Activated CD4-positive, alpha-beta T cell treated with anti-CD3 and anti-CD28 coated beads, Interleukin-2, Interleukin-4, amounts not matched to agents 100 ng/mL and 50 ng/mL, durations not matched to agents 16 hours and 8 hours (primary cell): Measurements from ENCODE around the gene C1QTNF1.

Experiments used
- DNase-seq: peaks from one replicate; pipeline ENCODE4 v3.0.0-alpha.2; 2020; ENCODE audit warnings: low spot score

Gene C1QTNF1

DNA sequence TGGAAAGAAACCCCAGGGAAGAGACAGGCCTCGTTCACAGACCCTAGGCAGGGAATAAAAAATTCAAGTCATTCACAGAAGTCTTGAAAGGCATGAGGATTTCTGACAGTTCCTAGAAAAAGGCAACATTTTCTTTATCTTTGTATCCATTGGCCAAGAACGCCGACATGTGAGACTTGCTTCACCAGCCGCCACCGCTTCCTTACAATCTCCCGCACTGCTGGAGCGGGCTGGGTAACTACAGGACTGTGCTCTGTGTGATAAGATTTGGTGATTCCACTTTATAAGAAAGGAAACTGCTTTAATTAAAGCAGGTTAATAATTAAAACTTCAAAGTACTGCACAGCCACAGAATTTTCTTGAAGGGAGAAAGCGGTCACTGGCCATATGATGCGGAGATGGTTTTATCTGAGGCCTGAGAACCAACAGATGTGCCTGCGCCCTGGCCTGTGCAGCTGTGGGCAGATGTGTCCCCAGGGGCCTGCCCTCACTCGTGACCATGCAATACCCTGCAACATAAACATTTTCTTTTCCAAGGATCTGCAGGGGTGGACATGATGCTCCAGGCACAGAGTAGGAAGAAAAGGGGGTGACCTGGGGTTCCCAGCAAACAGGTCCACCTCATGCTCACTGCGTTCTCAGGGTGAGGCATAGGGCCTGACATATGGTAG is 31.3 kb upstream of the C1QTNF1 start:
- DNase-seq = no peak

DNA sequence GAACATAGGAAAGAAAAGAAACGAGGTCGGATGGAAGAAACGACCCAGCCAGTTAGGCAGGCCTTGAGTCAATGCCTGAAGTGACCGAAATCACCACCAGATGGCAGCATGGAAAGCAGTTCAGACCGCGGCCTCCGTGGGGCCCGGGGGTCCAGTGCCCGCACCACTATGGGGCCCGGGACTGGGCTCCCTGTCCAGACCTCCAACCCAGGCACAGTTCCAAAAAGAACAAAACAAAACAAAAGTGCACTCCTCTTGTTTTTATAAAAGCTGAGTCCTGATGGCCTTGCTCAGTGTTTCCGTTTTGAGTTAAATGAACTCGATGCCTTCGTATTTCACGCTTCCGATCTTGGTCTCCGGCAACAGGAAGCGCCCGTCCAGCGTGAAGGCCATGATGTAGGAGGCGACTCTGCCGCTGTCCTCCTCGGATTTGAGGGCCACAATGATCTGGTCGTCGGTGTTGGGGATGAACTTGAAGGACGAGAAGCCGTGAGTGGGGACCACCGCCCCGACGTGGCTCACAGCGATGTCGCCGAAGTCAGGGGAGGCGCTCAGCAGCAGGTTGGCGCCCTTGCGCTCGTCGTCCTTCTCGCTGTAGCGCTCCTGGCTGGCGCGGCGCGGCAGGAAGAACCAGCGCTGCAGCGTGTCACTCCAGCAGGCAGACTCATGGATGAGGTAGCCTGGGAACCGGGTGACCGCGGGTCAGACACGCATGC is 30.6 kb upstream of the C1QTNF1 start:
- peak; percentile 53 for DNase-seq

DNA sequence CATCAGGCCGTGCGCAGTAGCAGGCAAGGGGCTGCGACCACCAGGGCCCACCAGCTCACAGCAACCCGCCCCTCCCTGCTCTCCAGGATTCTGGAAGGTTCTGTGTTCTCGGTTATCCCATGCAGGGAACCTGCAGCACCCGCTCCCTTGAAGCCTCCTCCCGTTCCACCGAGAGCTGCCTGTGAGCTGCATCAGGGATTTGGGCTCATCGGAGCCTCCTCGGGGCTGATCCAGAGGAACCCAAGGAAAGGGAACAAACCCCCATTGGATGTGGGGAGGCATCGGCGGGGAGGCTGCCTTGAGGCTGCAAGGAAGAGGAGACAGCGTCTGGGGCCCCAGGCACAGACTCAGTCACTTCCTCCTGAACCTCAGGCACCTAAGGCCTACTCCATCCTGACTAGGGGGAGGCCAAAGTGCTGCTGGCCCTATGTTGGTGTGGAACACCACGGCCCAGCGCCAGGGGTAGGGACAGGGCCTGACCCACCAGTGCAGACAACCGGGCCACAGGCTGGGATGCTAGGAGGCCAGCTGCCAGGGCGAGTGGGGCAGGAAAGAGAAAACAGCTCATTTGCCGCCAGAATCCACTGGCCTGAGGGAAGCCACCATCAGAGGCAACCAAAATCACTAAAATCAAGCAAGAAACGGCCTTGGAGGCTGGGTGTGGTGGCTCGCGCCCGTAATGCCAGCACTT is 29.8 kb upstream of the C1QTNF1 start:
- DNase-seq = no peak

DNA sequence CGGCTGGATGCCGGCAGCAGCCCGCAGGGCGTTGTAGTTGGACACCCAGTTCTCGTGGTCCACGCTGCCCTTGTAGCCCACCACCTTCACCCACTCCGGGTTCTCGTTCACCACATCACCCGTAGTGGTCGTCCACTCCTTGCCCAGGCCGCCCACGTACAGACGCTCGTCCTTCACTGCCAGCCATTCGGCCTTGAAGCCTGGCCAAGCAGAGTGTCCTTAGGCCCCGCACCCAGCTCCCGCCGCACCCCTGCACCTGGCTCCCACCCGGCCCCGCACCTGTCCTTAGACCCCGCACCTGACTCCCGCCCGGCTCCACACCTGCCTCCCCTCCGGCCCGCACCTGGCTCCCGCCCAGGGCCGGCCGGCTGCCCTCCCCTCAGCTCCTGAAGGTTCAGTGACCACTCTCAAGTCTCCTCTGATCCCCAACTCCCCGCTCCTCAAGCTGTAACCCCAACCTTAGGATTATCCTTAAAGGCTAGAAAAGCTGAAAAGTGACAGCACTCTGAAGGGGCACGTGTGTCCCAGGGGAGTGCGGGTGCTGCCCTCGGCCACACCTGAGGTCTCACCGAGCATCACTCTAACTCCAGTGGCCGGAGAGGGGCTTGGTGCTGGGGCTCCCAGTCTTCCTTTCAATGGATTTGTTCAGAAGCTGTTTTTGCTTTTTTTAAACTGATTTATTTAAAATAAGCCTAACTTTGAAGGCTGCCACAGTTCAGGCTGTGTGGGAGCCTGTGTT is 28.8 kb upstream of the C1QTNF1 start:
- DNase-seq = no peak

DNA sequence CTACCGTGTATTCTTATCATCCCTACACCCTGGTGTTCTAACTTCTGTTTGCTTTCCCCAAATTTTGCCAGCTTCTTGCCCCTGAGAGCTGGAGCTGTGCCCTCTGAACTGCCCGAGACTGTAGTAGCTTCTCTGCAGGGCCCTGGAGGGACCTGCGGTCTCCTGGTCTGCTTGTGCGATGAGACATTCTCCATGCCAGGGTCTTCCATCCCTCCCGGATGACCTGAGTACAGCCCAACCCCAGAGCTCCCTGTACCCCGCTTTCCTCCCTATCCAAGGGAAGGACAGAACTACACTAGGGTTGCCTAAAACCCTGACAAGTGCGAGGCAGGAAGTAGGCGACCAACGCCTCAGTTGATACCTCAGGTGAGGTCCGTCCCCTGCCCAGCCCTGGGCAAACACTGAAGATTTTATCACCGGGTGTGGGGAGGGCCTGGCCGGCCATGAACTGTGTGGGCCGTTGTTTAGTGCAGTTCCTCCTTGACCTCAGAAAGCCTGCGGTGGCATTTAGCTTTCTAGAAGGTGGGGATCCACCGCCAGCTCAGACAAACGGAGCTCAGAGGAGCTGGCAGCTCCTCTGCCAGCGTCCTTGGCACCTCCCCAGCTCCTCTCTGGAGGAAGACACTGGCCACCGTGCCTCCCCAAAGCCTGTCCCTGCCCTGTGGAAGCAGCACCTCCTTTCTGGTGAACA is 28.1 kb upstream of the C1QTNF1 start:
- no peak for DNase-seq

DNA sequence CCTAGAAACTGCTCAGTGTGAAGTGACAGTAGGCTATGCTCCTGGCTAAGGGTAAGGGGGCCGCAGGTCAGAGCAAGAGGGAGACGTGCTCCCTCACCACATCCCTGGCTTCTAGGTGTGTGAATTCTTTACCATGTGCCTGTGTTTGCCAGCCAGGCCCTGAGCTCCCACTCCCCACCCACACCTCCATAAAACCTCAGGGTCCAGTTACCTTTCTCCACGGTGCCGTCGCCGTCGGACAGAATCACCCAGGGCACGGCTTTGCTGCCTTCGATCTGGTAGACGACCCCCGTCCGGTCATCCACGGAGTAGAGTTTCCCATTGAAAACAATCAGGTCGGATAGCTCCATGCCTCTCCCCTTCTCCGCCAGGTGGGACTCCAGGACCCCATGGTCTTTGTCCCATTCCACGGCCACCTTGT is 27.2 kb upstream of the C1QTNF1 start:
- no peak for DNase-seq

DNA sequence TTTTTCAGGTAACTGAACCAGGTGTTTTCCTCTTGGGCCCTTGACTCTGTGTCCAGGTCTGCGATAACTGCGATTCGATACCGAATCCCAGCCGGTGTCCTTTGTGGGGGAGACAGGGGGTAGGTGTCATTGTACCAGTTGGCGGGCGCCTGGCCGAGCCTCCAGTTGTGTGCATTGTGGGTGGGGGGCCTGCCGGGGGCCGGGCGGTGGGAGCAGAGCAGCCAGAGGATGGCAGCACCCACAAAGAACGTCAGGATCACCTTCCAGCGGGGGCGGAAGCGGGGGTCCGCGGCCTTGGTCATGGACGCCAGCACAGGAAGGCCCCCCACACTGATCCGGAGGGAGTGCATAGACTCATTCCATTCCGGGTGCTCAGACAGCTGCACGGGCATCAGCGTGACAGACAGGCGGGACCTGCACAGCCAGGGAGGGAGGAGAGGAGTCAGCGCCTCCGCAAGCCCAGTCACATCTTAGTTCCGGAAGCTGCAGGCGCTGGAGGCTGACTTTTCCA is 26.7 kb upstream of the C1QTNF1 start:
- no peak for DNase-seq

DNA sequence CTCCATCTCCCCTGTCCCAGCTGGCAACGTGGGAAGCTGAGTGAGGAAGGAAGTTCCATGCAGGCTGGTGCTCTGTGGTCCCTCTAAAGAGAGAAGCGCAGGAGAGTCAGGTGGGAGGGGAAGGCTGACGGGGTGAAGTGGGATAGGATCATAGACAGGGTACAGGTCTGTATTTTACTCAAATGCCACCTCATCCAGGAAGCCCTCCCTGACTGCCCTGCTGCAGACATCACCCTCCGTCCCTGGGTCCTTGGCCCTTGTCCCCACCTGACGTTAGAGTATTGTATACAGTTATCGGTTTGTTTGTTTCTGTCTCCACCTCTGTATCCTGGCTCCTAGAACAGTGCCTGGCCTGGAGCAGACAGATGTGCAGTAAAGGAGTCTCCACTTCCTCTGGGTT is 26.1 kb upstream of the C1QTNF1 start:
- no peak for DNase-seq

DNA sequence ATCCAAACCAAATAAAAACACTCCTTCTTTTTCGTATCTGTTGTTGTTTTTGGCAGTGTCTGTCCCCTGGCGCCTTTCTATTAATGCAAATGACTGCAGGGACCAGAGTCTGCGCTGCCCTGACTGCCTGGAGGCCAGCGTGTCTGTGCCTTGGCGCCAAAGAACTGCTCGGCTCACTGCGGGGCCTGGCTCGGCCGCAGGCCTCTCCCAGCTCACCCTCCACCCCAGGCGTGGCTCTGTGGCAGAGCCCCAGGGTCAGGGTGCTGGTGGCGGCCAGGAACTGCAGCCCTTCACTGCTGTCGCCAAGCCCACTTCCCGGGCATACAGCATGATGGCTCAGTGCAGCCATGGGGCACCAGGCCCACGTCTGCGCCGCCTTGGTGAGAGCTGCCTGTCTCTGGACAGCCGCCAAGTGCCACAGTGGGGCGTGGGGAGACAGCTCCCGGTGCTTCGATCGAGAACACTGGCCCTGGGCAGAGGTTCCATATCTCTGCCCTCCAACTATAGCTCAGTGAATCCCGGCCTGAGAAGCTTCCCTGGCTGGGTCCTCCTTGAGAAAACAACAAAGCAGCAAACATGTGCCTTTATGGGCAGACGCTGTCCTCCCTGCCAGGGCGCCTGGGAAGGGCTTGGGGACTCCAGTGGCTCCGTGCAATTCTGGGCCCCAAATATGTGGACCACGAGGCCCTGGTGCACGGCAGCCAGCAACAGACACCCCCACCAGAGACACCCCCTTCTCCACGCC is 25.5 kb upstream of the C1QTNF1 start:
- DNase-seq = no peak

DNA sequence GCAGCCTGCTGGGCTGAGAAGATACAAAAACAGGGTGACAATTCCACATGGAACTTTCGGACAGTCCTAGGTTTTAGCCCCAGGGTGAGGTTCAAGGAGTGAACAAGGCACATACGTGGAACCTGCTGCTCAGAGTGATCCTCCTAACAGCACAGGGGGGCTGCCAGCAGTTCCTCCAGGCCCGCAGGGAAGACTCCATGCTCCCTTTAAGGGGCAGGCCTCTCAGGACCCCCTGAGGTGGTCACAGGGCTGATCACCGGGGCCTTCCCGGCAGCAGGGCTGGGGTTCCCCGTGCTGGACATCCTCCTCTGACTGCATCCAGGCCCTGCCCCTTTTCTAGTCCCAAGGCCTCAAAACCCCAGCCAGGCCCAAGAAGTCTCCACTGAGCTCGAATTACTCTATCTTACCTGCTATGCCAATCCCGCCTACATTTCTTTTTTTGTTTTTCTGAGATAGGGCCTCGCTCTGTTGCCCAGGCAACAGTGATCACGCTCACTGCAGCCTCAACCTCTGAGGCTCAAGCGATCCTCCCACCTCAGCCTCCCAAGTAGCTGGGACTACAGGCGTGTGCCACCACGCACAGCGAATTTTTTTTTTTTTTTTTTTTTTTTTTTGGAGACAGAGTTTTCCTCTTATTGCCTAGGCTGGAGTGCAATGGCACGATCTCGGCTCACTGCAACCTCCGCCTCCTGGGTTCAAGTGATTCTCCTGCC is 24.8 kb upstream of the C1QTNF1 start:
- DNase-seq = no peak

DNA sequence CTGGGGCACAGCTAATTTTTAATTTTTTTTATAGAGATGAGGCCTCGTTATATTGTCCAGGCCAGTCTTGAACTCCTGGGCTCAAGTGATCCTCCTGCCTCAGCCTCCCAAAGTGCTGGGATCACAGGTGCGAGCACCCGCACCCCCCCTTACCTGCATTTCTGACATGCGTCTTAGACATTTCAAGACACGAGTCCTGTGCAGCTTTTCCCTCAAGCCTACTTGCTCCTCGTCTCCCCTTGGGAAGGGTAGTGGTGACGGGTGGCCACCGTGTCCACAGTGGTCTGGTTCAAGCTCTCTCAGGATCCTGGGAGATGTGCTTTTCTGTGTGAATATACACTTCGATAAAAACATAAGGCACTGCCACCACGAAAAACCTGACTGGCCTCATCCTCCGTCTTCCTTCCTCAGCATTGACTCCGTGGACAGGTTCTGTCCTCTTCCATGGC is 24.0 kb upstream of the C1QTNF1 start:
- no peak for DNase-seq

DNA sequence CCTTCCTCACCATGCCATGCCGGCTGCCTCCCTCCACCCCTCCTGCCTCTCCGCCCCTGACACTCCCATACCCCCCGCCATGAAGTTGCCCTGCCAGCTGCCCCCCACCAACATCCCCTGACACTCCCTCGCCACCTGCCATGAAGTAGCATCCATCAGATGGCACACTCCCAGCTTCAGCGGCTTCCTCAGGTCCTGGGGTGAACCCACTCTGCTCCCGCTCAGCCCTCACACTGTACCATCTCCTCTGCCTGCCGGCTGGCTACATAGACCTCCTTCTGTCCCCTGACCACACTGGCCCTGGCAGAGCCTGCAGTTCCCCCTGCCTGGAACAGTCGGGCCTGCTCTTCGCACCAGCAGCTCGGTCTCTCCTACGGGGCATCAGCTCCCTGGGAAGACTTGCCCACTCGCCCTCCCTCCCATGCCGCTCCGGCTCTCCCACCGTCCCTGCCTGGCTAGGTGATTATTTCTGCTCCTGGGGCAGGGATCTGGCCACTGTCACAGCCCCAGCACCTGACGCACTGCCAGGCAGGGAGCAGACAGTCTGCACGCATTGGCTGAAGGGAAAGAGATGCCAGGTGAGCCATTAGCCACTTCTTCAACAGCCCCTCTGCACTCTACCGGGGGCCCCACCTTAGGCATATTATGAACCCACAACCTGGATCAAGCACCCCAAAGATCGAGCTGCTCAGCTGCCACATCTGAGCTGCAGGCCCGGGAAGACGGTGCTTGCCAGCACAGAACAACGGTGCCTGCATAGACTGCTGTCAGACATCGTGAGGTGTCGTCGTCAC is 23.4 kb upstream of the C1QTNF1 start:
- no peak for DNase-seq

DNA sequence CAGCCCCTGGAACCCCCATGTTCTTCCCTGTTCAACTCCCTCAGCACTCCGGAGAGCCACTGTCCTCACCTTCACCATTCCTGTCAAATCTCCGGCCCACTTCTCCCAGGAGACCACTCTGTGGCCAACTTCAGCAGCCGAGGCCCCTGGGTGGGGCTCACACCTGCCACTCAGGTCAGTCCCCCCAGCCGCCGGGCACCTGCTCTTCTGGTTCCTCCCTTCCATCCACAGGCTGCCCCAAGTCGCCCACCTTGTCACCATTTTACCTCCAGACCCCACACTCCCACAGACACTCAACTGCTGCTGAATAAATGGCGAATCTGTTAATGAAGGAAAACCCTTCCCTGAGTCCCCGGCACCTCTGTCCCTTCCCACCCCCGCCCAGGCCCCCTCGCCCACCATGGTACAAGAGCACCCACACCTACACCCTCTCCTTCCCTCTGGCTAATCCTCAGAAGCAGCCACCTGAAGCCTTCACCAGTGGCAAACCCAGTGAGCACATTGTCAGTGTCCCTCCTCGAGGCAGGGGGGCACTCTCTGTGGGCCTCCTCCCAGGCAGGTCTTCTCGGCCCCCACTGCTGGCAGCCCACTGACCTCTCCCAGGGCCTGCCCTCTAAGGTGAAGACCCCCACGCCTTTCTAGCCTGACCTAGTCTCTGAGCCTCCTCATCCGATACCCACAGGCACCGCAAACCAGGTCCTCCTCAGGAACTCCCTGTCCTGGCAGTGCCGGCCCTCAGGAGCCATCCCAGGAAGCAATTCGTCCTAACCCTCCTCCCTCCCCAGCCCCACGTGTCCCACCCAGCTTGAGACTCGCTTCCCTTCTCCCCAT is 22.6 kb upstream of the C1QTNF1 start:
- no peak for DNase-seq

DNA sequence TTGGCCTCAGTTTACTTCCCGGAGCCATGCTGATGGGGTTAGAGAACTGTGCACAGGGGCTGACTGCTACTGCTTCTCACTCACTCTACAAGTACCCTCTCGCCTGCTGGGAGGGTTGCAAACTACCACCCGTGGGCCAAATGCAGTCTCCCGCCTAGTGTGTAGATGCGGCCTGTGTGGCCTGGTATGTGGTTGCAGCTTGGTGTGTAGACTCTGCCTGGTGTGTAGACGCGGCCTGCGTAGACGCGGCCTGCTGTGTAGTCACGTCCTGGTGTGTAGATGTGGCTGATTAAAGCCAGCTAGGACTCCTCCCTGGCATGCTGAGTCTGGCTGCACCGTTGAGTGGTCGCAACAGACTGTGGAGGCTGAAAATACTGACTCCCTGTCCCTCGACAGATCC is 21.7 kb upstream of the C1QTNF1 start:
- no peak for DNase-seq

DNA sequence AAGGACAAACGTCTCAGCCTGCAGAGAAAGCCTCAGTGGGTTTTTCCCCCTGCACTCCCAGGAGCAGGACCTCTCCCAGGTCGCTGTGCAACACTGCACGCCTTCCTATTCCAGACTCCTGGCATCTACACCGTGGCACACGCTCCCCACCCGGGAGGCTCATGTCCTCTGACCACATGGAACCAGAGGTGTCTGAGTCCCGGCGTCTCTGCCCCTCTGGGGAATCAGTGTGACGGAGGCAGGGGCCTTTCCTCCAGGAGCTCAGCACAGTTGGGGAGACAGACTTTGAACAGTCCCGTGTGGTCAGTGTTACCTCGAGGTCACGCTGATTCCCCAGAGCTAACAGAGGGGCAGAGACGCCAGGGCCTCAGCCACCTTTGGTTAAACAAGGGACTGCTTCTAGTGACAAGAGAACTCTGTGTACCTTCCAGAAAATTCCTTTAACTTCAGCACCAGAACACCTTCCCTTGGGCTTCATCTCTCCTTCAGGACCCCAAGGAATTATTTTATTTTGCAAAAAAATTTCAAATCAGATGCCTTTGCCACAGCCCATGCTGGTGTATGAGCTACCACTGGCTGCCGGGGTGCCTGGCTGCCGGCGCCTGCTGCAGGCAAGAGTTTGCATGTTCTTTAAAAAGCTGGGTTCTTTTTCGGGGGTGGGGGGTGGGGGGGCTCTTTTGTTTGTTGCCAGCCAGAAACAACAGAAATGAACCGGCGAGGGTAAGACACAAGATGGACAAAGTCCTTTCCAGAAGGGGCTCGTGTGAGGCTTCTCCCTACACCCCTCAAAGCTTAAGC is 21.0 kb upstream of the C1QTNF1 start:
- no peak for DNase-seq

DNA sequence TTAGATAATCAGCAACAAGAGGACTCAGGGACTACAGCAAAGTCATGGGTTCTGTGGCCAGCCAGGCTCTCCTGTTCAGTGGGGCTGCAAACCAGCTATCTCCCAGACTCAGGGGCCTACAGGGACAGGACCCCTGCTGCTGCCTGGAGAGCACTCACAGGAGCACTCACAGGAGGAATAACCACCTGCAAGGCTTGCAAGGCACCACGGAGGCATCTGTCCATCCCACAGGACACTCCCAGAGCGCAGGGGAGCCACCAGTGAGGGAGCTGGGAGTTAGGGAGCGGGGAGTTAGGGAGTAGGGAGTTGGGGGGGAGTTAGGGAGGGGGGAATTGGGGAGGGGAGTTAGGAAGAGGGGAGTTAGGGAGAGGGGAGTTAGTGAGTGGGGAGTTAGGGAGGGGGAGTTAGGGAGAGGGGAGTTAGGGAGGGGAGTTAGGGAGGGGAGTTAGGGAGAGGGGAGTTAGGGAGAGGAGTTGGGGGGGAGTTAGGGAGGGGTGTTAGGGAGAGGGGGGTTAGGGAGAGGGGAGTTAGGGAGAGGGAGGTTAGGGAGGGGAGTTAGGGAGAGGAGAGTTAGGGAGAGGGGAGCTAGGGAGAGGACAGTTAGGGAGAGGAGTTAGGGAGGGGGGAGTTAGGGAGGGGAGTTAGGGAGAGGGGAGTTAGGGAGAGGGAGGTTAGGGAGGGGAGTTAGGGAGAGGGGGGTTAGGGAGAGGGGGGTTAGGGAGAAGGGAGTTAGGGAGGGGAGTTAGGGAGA is 20.1 kb upstream of the C1QTNF1 start:
- DNase-seq = no peak
